ENCODE measurements around the gene BCAS3. TPM values are rescaled to one million over a fixed set of nuclear protein-coding genes. Genes with fewer than 3 reads are reported as not detected.

BCAS3 gene
- total RNA-seq, 4 donors from 2014 or later = 41.0 to 81.4 (median 45.6) TPM

DNA sequence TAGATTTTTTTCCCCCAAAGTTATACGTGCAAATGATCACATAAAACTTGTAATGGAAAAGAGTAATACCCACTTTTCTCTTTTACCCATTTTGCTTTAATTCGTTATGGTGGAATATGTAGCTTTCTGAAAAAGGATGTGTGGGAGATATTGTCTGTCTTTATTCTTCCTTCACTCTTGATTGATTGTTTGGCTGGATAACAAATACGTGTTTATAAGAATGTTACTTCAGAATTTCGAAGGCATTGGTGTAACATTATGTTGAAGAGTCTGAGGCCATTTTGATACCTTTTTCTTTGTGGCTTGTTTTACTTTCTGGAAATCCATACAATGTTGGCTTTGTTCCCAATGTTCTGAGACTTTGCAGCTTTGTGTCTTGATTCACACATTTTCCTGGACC, 71.4 kb downstream of the BCAS3 start:
- no peak for TF ChIP-seq POLR2AphosphoS5 (IDR thresholded peaks at IDR 0.05)
- TF ChIP-seq, protein P1, sequence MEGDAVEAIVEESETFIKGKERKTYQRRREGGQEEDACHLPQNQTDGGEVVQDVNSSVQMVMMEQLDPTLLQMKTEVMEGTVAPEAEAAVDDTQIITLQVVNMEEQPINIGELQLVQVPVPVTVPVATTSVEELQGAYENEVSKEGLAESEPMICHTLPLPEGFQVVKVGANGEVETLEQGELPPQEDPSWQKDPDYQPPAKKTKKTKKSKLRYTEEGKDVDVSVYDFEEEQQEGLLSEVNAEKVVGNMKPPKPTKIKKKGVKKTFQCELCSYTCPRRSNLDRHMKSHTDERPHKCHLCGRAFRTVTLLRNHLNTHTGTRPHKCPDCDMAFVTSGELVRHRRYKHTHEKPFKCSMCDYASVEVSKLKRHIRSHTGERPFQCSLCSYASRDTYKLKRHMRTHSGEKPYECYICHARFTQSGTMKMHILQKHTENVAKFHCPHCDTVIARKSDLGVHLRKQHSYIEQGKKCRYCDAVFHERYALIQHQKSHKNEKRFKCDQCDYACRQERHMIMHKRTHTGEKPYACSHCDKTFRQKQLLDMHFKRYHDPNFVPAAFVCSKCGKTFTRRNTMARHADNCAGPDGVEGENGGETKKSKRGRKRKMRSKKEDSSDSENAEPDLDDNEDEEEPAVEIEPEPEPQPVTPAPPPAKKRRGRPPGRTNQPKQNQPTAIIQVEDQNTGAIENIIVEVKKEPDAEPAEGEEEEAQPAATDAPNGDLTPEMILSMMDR (IDR thresholded peaks at IDR 0.05) = no peak
- no peak for TF ChIP-seq EP300 (IDR thresholded peaks at IDR 0.05)
- no peak for TF ChIP-seq POLR2A (IDR thresholded peaks at IDR 0.05)

DNA sequence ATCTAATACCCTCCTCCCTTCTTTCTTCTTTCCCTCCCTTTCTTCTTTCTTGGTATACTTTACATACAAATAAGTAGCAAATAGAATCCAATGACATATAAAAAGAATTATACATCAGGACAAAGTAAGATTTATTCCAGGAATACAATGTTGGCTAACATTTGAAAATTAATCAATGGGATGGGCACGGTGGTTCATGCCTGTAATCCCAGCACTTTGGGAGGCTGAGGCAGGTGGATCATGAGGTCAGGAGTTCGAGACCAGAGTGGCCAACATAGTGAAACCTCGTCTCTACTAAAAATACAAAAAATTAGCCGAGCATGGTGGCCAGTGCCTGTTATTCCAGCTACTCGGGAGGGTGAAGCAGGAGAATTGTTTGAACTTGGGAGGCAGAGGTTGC, 72.1 kb downstream of the BCAS3 start:
- no peak for DNase-seq (ENCODE audit: low spot score in 2 of 2)
- H3K27ac ChIP-seq = no peak overlapping the region
- peaks cover 2% of the 10 kb centered on the region for H3K4me1 ChIP-seq
- WGBS = 94% methylated on average over 5 of the region's 5 CpGs
- H3K27me3 ChIP-seq = no peaks in the 10 kb centered on the region
- no peak for TF ChIP-seq EP300 (IDR thresholded peaks at IDR 0.05)
- TF ChIP-seq, protein P1 (IDR thresholded peaks at IDR 0.05) = no peak
- TF ChIP-seq POLR2AphosphoS5 (IDR thresholded peaks at IDR 0.05) = no peak
- TF ChIP-seq POLR2A (IDR thresholded peaks at IDR 0.05) = no peak
- no peaks in the 10 kb centered on the region for H3K9me3 ChIP-seq
- H3K4me3 ChIP-seq = no peak overlapping the region
- H3K36me3 ChIP-seq = no peaks in the 10 kb centered on the region

More for the DNA sequence above, 71.4 kb downstream of the BCAS3 start:
- Histone ChIP-seq H3K9me3 (no peaks in the 10 kb centered on the region), H3K36me3 (no peaks in the 10 kb centered on the region), H3K4me3 (no peak overlapping the region), H3K27me3 (no peaks in the 10 kb centered on the region), H3K27ac (no peak overlapping the region), H3K4me1 (peaks cover 8% of the 10 kb centered on the region)
- DNase-seq (ENCODE audit: low spot score in 2 of 2) = no peak
- WGBS = 78% methylated on average over 4 of the region's 4 CpGs

DNA sequence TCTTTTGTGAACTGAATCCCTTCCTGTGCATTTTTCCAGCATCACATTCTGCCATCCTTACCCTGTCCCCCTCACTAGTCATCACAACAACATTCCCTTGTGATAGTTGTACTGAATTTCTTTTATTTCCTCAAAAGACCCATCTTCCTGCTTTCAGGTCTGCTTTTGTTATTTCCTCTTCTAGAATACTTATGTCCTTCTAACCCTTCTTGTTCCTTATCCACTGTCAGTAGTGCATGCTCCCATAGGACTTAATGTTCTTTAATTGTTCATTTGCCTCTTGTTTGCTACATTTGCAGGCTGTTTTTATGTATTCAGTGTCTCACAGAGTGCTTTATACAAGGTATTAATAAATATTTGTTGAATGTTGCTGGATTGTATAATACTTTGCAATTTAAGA, 73.0 kb downstream of the BCAS3 start:
- Histone ChIP-seq H3K27ac (no peak overlapping the region), H3K36me3 (no peaks in the 10 kb centered on the region), H3K4me1 (no peaks in the 10 kb centered on the region), H3K4me3 (no peak overlapping the region), H3K27me3 (no peaks in the 10 kb centered on the region), H3K9me3 (no peaks in the 10 kb centered on the region)
- TF ChIP-seq, protein P1 (IDR thresholded peaks at IDR 0.05) = no peak
- TF ChIP-seq POLR2A (IDR thresholded peaks at IDR 0.05) (no peak), POLR2AphosphoS5 (IDR thresholded peaks at IDR 0.05) (no peak), EP300 (IDR thresholded peaks at IDR 0.05) (no peak)
- DNase-seq (ENCODE audit: low spot score in 2 of 2) = no peak

DNA sequence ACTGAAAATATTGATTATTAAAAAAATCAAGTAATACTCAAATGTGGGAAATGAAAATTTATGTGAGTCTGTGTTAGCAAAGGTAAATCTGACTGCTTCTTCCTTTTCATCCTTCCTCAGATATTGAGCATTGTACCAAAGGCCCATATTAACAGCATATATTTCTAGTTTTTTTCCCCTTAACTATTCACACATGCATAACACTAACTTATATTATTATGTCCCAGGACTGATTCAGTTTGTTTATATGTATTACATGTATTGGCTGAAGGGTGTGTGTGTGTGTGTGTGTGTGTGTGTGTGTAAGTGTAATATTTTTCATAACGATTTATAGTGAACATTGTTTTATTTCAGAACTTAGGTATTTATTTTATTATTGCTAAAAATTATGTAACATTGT, 74.2 kb downstream of the BCAS3 start:
- Histone ChIP-seq H3K27me3 (no peaks in the 10 kb centered on the region), H3K27ac (no peak overlapping the region), H3K4me1 (no peaks in the 10 kb centered on the region), H3K36me3 (no peaks in the 10 kb centered on the region), H3K9me3 (no peaks in the 10 kb centered on the region), H3K4me3 (no peak overlapping the region)
- TF ChIP-seq, protein P1 (IDR thresholded peaks at IDR 0.05) = no peak
- TF ChIP-seq POLR2AphosphoS5 (IDR thresholded peaks at IDR 0.05) = no peak
- TF ChIP-seq EP300 (IDR thresholded peaks at IDR 0.05) = no peak
- TF ChIP-seq POLR2A (IDR thresholded peaks at IDR 0.05) = no peak
- DNase-seq (ENCODE audit: low spot score in 2 of 2) = no peak
- WGBS = 95% methylated on average over 1 of the region's 1 CpG

DNA sequence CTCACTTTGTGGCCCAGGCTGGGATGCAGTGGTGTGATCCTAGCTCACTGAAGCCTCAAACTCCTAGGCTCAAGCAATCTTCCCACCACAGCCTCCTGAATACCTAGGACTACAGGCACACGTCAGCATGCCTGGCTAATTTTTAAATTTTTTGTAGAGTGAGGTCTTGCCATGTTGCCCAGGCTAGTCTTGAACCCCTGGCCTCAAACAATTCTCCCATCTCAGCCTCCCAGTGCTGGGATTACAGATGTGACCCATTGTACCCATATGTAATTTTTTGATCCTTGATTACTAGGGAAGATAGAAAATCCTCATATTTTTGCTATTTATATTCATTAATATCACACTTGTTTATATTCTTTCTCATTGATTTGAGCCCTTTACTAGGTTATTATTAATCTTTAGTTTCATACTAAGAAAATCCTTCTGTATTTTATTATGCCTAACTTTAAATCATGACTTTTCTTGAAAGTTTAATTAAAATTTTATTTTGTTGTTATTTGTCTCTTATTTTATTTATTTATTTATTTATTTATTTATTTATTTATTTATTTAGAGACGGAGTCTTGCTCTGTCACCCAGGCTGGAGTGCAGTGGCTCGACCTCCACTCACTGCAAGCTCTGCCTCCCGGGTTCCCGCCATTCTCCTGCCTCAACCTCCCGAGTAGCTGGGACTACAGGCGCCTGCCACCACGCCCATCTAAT, 75.4 kb downstream of the BCAS3 start:
- no peak overlapping the region for H3K27ac ChIP-seq
- no peaks in the 10 kb centered on the region for H3K4me1 ChIP-seq
- no peak overlapping the region for H3K4me3 ChIP-seq
- no peak for DNase-seq (ENCODE audit: low spot score in 2 of 2)
- TF ChIP-seq POLR2A (IDR thresholded peaks at IDR 0.05) = no peak
- no peaks in the 10 kb centered on the region for H3K9me3 ChIP-seq
- 98% methylated on average over 8 of the region's 8 CpGs for WGBS
- no peaks in the 10 kb centered on the region for H3K27me3 ChIP-seq
- H3K36me3 ChIP-seq = no peaks in the 10 kb centered on the region
